ENCODE measurements around the gene SBF2. TPM values are rescaled to one million over a fixed set of nuclear protein-coding genes. Genes with fewer than 3 reads are reported as not detected.

Gene SBF2
- total RNA-seq, 4 donors from 2014 or later = 44.6 to 59.4 (median 53.4) TPM

GRCh38 chr11:9916480-9916879 lies 377.5 kb downstream of the SBF2 start:
- Histone ChIP-seq H3K9me3 (no peaks in the 10 kb centered on the region), H3K27ac (replicated peaks in 1 of 4) (no peak overlapping the region), H3K4me1 (no peaks in the 10 kb centered on the region), H3K4me3 (no peak overlapping the region), H3K36me3 (peaks cover 0 to 8% (median 0%) of the 10 kb centered on the region in 4 donors), H3K27me3 (no peaks in the 10 kb centered on the region)
- no peak for DNase-seq (ENCODE audit: extremely low spot score)
- WGBS = 90% methylated on average over 3 of the region's 3 CpGs
- TF ChIP-seq CTCF (IDR thresholded peaks at IDR 0.05) (no peak), POLR2AphosphoS5 (IDR thresholded peaks at IDR 0.05) (no peak), POLR2A (IDR thresholded peaks at IDR 0.05; ENCODE audit: low read depth) (no peak), EP300 (IDR thresholded peaks at IDR 0.05) (no peak)
- intact Hi-C loops (cut with DNase I) = no loop called here

- no peaks in the 10 kb centered on the region for H3K4me1 ChIP-seq
- no peaks in the 10 kb centered on the region for H3K9me3 ChIP-seq
- no peaks in the 10 kb centered on the region for H3K27me3 ChIP-seq
- H3K4me3 ChIP-seq = no peak overlapping the region
- TF ChIP-seq POLR2A (IDR thresholded peaks at IDR 0.05; ENCODE audit: low read depth) = no peak
- TF ChIP-seq POLR2AphosphoS5 (IDR thresholded peaks at IDR 0.05) = no peak
- TF ChIP-seq CTCF (IDR thresholded peaks at IDR 0.05) = no peak
- no peak for TF ChIP-seq EP300 (IDR thresholded peaks at IDR 0.05)
- intact Hi-C loops (cut with DNase I) = no loop called here
- DNase-seq (ENCODE audit: extremely low spot score) = no peak
- 88% methylated on average over 2 of the region's 2 CpGs for WGBS
- H3K27ac ChIP-seq (replicated peaks in 1 of 4) = no peak overlapping the region
- peaks cover 0 to 8% (median 0%) of the 10 kb centered on the region in 4 donors for H3K36me3 ChIP-seq
Observed at GRCh38 chr11:9914064-9914463, 380.0 kb downstream of the SBF2 start.

- peak overlapping the region in 1 of 4 donors; percentile 11 for H3K27ac ChIP-seq (replicated peaks in 1 of 4)
- no peaks in the 10 kb centered on the region for H3K9me3 ChIP-seq
Observed at GRCh38 chr11:9905960-9906791, 387.8 kb downstream of the SBF2 start.

GRCh38 chr11:9905501-9905951 lies 388.5 kb downstream of the SBF2 start:
- Histone ChIP-seq H3K4me3 (no peak overlapping the region), H3K9me3 (no peaks in the 10 kb centered on the region), H3K4me1 (peaks cover 0 to 14% (median 3%) of the 10 kb centered on the region in 4 donors), H3K27ac (replicated peaks in 1 of 4) (peak overlapping the region in 1 of 4 donors; percentile 11), H3K36me3 (no peaks in the 10 kb centered on the region), H3K27me3 (no peaks in the 10 kb centered on the region)
- no peak for TF ChIP-seq CTCF (IDR thresholded peaks at IDR 0.05)
- TF ChIP-seq POLR2AphosphoS5 (IDR thresholded peaks at IDR 0.05) = no peak
- no peak for TF ChIP-seq POLR2A (IDR thresholded peaks at IDR 0.05; ENCODE audit: low read depth)
- TF ChIP-seq EP300 (IDR thresholded peaks at IDR 0.05) = no peak
- intact Hi-C loops (cut with DNase I) = no loop called here
- 59% methylated on average over 1 of the region's 1 CpG for WGBS
- DNase-seq (ENCODE audit: extremely low spot score) = no peak

More at GRCh38 chr11:9905960-9906791, 387.8 kb downstream of the SBF2 start:
- 76% methylated on average over 3 of the region's 3 CpGs for WGBS
- Histone ChIP-seq H3K36me3 (no peaks in the 10 kb centered on the region), H3K4me1 (peaks cover 0 to 14% (median 3%) of the 10 kb centered on the region in 4 donors), H3K4me3 (no peak overlapping the region), H3K27me3 (no peaks in the 10 kb centered on the region)
- TF ChIP-seq CTCF (IDR thresholded peaks at IDR 0.05) = no peak
- TF ChIP-seq EP300 (IDR thresholded peaks at IDR 0.05) = no peak
- TF ChIP-seq POLR2AphosphoS5 (IDR thresholded peaks at IDR 0.05) = peak in 1 of 2 donors; percentile 23
- no peak for TF ChIP-seq POLR2A (IDR thresholded peaks at IDR 0.05; ENCODE audit: low read depth)
- intact Hi-C loops (cut with DNase I) = no loop called here
- no peak for DNase-seq (ENCODE audit: extremely low spot score)
